COLO668 (cell line): ENCODE data around the gene MIF.
A peak's percentile ranks its signal among the peaks of the same experiment; 100 is the strongest.

Experiments used
- DNase-seq: peaks from one replicate; lab custom pipeline; 2025; ENCODE audit not compliant: unreplicated experiment; lab: John Stamatoyannopoulos, UW

MIF gene

GRCh38 chr22:23875801-23876200, 18.4 kb upstream of the MIF start:
- DNase-seq: no peak

GRCh38 chr22:23877566-23877965, 16.6 kb upstream of the MIF start:
- DNase-seq: no peak

- no peak for DNase-seq
Measured at GRCh38 chr22:23878219-23878618, 16.0 kb upstream of the MIF start.

GRCh38 chr22:23882370-23882769, 11.8 kb upstream of the MIF start:
- no peak for DNase-seq

GRCh38 chr22:23883658-23884057, 10.5 kb upstream of the MIF start:
- no peak for DNase-seq

GRCh38 chr22:23884140-23884539, 10.0 kb upstream of the MIF start:
- no peak for DNase-seq

- no peak for DNase-seq
Measured at GRCh38 chr22:23888615-23889401, 5.4 kb upstream of the MIF start.

- no peak for DNase-seq
Measured at GRCh38 chr22:23889620-23890019, 4.6 kb upstream of the MIF start.

- DNase-seq: no peak
Measured at GRCh38 chr22:23891726-23892125, 2.5 kb upstream of the MIF start.

GRCh38 chr22:23892130-23892529, 2.1 kb upstream of the MIF start:
- no peak for DNase-seq

GRCh38 chr22:23892706-23893105, 1.5 kb upstream of the MIF start:
- no peak for DNase-seq

GRCh38 chr22:23893121-23893944, 850 bp upstream of the MIF start:
- no peak for DNase-seq

GRCh38 chr22:23894710-23895598, 771 bp downstream of the MIF start:
- peak; percentile 88 for DNase-seq

GRCh38 chr22:23895599-23896144, 1.5 kb downstream of the MIF start:
- DNase-seq: no peak

GRCh38 chr22:23896166-23896522, 2.0 kb downstream of the MIF start:
- no peak for DNase-seq

GRCh38 chr22:23896523-23897186, 2.5 kb downstream of the MIF start:
- no peak for DNase-seq

- DNase-seq: no peak
Measured at GRCh38 chr22:23897320-23897719, 3.1 kb downstream of the MIF start.

- no peak for DNase-seq
Measured at GRCh38 chr22:23898006-23898974, 4.1 kb downstream of the MIF start.

GRCh38 chr22:23899042-23899745, 5.0 kb downstream of the MIF start:
- DNase-seq: no peak
